ENCODE data around the gene SBNO2.

The SBNO2 gene

GRCh38 chr19:1181606-1182005, 7.5 kb upstream of the SBNO2 start:
- DNase-seq (ENCODE audit: extremely low read depth, low read depth): no peak
- TF ChIP-seq CTCF (IDR thresholded peaks at IDR 0.05; ENCODE audit: low read depth, low read length): no peak

GRCh38 chr19:1177322-1178114, 3.5 kb upstream of the SBNO2 start:
- peak; percentile 94 for DNase-seq (ENCODE audit: extremely low read depth, low read depth)
- TF ChIP-seq CTCF (IDR thresholded peaks at IDR 0.05; ENCODE audit: low read depth, low read length): peak; percentile 41

GRCh38 chr19:1173159-1173844, 766 bp downstream of the SBNO2 start:
- no peak for DNase-seq (ENCODE audit: extremely low read depth, low read depth)
- no peak for TF ChIP-seq CTCF (IDR thresholded peaks at IDR 0.05; ENCODE audit: low read depth, low read length)

GRCh38 chr19:1172353-1173158, 1.5 kb downstream of the SBNO2 start:
- no peak for TF ChIP-seq CTCF (IDR thresholded peaks at IDR 0.05; ENCODE audit: low read depth, low read length)
- no peak for DNase-seq (ENCODE audit: extremely low read depth, low read depth)

- no peak for DNase-seq (ENCODE audit: extremely low read depth, low read depth)
- TF ChIP-seq CTCF (IDR thresholded peaks at IDR 0.05; ENCODE audit: low read depth, low read length): no peak
These were observed 2.2 kb downstream of the SBNO2 start for GRCh38 chr19:1171755-1172352.

- TF ChIP-seq CTCF (IDR thresholded peaks at IDR 0.05; ENCODE audit: low read depth, low read length): no peak
- DNase-seq (ENCODE audit: extremely low read depth, low read depth): no peak
These were observed 2.9 kb downstream of the SBNO2 start for GRCh38 chr19:1170938-1171754.

Measured in AG09319 (cell line).